Activated CD4-positive, alpha-beta memory T cell treated with anti-CD3 and anti-CD28 coated beads, Interleukin-2, amount 10 ng/mL, durations not matched to agents 7 days and 5 days (primary cell): ENCODE results near the gene AADACL3. TPM values are rescaled to one million over a fixed set of nuclear protein-coding genes. Genes with fewer than 3 reads are reported as not detected.
"Not testable (repeated sequence)": the region's sequence is repeated elsewhere in the genome, so short reads cannot be mapped to it uniquely, and the experiment has no call there.

Experiments
- CTCF ChIA-PET: fragments of 350-600 bp; sonication (Branson Sonifier 250); formaldehyde crosslinking; loops from one replicate; lab custom pipeline; 2021; ENCODE audit warnings: antibody characterized with exemption, inconsistent platforms; lab: Charles Lee
- POLR2A ChIA-PET: fragments of 350-600 bp; sonication (Branson Sonifier 250); formaldehyde crosslinking; loops from one replicate; lab custom pipeline; 2021; ENCODE audit warnings: antibody characterized with exemption; lab: Charles Lee
- DNase-seq: peaks from one replicate; pipeline ENCODE4 v3.0.0-alpha.2; 2020
- H3K27ac Mint-ChIP-seq: one replicate; pipeline ENCODE4 v1.8.0; 2021; ENCODE audit warnings: mild to moderate bottlenecking, mixed read lengths
- H3K27me3 Mint-ChIP-seq: one replicate; pipeline ENCODE4 v1.8.0; 2021; ENCODE audit warnings: mixed read lengths
- H3K36me3 Mint-ChIP-seq: one replicate; pipeline ENCODE4 v1.8.0; 2021; ENCODE audit warnings: low read depth, mixed read lengths
- H3K4me1 Mint-ChIP-seq: one replicate; pipeline ENCODE4 v1.8.0; 2021; ENCODE audit warnings: mixed read lengths
- H3K4me3 Mint-ChIP-seq: one replicate; pipeline ENCODE4 v1.8.0; 2021; ENCODE audit warnings: mild to moderate bottlenecking, mixed read lengths
- H3K9me3 Mint-ChIP-seq: one replicate; pipeline ENCODE4 v1.8.0; 2021; ENCODE audit warnings: mixed read lengths
- total RNA-seq, 2 experiments: library from RNA; stranded (reverse); gene quantifications; one replicate each; pipeline ENCODE4 v1.2.3, GENCODE V29; 2021

AADACL3 gene
- total RNA-seq, 2 experiments from 2014 or later, result not detected

GRCh38 chr1:12706061-12706460 lies 9.8 kb upstream of the AADACL3 start:
- ChIA-PET CTCF (no interaction called here), POLR2A (no interaction called here)
- Mint-ChIP-seq H3K4me1 (no peaks in the 10 kb centered on the region), H3K9me3 (peaks cover 13% of the 10 kb centered on the region), H3K4me3 (no peak overlapping the region), H3K36me3 (no peaks in the 10 kb centered on the region), H3K27ac (no peak overlapping the region), H3K27me3 (peaks cover 21% of the 10 kb centered on the region)
- DNase-seq, result no peak

DNA sequence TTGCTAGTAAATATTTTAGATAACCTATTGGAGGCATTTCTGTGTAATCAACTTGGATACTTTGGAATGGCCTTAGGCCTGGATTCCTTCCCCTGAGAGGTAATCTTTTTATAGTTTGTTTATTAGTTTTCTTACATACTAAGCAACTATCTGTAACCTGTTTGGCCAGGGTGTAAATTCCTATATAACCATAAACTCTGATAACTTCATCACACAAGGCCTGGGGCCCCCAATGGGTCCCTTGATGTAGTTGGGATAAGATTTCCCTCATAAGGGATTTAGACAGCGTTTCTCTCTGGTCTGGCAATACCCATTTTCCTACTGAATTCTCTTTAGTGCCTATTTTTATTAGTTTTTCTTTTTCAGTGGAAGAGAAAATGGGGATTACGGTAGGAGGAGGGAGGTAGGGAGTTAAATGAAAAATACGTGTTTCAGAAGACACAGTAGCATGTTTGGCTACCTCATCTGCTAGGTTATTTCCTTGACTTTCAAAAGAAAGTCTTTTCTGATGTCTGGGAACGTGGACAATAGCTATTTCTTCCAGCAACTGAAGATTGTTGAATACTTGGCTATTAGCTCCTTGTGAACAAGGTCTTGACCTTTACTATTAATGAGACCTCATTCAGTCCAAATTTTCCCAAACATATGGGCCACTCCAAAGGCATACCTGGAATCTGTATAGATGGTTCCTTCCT lies 7.4 kb upstream of the AADACL3 start:
- no peak overlapping the region for H3K27ac Mint-ChIP-seq
- no peak for DNase-seq
- H3K4me3 Mint-ChIP-seq, result no peak overlapping the region
- H3K36me3 Mint-ChIP-seq, result no peaks in the 10 kb centered on the region
- H3K27me3 Mint-ChIP-seq, result peaks cover 28% of the 10 kb centered on the region
- H3K4me1 Mint-ChIP-seq, result no peaks in the 10 kb centered on the region
- POLR2A ChIA-PET, result no interaction called here
- peaks cover 5% of the 10 kb centered on the region for H3K9me3 Mint-ChIP-seq
- CTCF ChIA-PET, result no interaction called here

- ChIA-PET CTCF (no interaction called here), POLR2A (no interaction called here)
- Mint-ChIP-seq H3K4me1 (no peaks in the 10 kb centered on the region), H3K36me3 (no peaks in the 10 kb centered on the region), H3K27ac (no peak overlapping the region), H3K27me3 (peaks cover 30% of the 10 kb centered on the region), H3K4me3 (no peak overlapping the region), H3K9me3 (peaks cover 3% of the 10 kb centered on the region)
- DNase-seq, result no peak
Observed at GRCh38 chr1:12709091-12709491, 6.8 kb upstream of the AADACL3 start.

DNA sequence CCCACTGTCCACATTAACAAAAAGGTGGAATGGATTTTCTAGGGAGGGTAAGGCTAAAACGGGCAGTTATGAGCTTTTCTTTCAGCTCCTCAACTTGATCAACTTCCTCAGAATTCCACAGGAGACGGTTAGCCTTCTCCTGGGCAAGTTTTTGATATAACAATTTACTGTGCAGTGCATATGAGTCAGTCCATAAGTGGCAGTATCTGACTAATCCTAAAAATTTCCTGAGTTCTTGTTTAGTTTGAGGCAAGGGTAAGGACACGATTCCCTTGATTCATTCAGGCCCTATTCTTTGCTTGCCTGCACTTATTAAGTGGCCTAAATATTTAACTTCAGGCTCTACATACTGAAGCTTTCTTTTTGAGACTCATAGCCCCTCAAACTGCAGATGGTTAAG lies 6.2 kb upstream of the AADACL3 start:
- Mint-ChIP-seq H3K27ac (no peak overlapping the region), H3K4me1 (no peaks in the 10 kb centered on the region), H3K27me3 (peaks cover 30% of the 10 kb centered on the region), H3K4me3 (no peak overlapping the region), H3K36me3 (no peaks in the 10 kb centered on the region), H3K9me3 (peaks cover 1% of the 10 kb centered on the region)
- ChIA-PET POLR2A (no interaction called here), CTCF (no interaction called here)
- no peak for DNase-seq

DNA sequence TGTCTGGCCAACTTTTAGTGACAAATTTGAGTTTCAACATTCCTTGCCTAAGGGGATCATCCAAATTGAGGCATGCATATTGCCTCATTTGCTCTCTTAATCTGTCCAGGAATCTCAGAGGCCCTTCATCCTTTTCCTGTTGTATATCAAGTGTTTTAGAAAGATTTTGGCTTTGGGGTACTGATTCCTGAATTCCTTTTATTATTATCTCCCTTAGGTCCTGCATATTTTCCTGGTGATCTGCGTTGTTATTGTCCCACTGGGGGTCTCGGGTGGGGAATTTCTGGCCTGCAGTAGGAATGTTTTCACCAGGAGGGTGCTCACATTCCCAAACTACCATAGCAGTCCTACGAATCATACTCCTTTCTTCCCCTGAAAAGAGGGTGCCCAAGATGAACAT lies 4.4 kb upstream of the AADACL3 start:
- Mint-ChIP-seq H3K9me3 (no peaks in the 10 kb centered on the region), H3K27me3 (peaks cover 33% of the 10 kb centered on the region), H3K4me1 (no peaks in the 10 kb centered on the region), H3K4me3 (no peak overlapping the region), H3K36me3 (no peaks in the 10 kb centered on the region), H3K27ac (no peak overlapping the region)
- POLR2A ChIA-PET, result no interaction called here
- DNase-seq, result no peak
- CTCF ChIA-PET, result no interaction called here

- no peaks in the 10 kb centered on the region for H3K9me3 Mint-ChIP-seq
- no peak overlapping the region for H3K27ac Mint-ChIP-seq
- ChIA-PET CTCF (no interaction called here), POLR2A (no interaction called here)
- no peaks in the 10 kb centered on the region for H3K4me1 Mint-ChIP-seq
- H3K27me3 Mint-ChIP-seq, result peaks cover 31% of the 10 kb centered on the region
- no peak overlapping the region for H3K4me3 Mint-ChIP-seq
- no peaks in the 10 kb centered on the region for H3K36me3 Mint-ChIP-seq
- no peak for DNase-seq
Observed at GRCh38 chr1:12712076-12712475, 3.8 kb upstream of the AADACL3 start.

- ChIA-PET POLR2A (no interaction called here), CTCF (no interaction called here)
- no peaks in the 10 kb centered on the region for H3K36me3 Mint-ChIP-seq
- no peak overlapping the region for H3K4me3 Mint-ChIP-seq
- peaks cover 28% of the 10 kb centered on the region for H3K27me3 Mint-ChIP-seq
- H3K9me3 Mint-ChIP-seq, result no peaks in the 10 kb centered on the region
- DNase-seq, result no peak
- no peaks in the 10 kb centered on the region for H3K4me1 Mint-ChIP-seq
- H3K27ac Mint-ChIP-seq, result no peak overlapping the region
Observed at GRCh38 chr1:12712929-12713328, 3.0 kb upstream of the AADACL3 start.

DNA sequence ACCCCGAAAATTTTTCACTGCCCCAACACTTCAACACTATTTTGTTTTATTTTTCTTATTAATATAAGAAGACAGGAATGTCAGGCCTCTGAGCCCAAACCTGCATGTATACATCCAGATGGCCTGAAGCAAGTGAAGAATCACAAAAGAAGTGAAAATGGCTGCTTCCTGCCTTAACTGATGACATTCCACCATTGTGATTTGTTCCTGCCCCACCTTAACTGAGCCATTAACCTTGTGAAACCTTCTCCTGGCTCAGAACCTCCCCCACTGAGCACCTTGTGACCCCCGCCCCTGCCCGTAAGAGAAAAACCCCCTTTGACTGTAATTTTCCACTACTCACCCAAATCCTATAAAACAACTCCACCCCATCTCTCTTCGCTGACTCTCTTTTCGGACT lies 2.3 kb upstream of the AADACL3 start:
- H3K36me3 Mint-ChIP-seq, H3K4me1 Mint-ChIP-seq, DNase-seq, H3K4me3 Mint-ChIP-seq, POLR2A ChIA-PET, H3K9me3 Mint-ChIP-seq, H3K27ac Mint-ChIP-seq, CTCF ChIA-PET: not testable (repeated sequence)
- peaks cover 28% of the 10 kb centered on the region for H3K27me3 Mint-ChIP-seq

GRCh38 chr1:12714710-12715475 lies 1.0 kb upstream of the AADACL3 start:
- no peaks in the 10 kb centered on the region for H3K36me3 Mint-ChIP-seq
- CTCF ChIA-PET, result no interaction called here
- H3K4me1 Mint-ChIP-seq, result no peaks in the 10 kb centered on the region
- no peak for DNase-seq
- H3K9me3 Mint-ChIP-seq, result no peaks in the 10 kb centered on the region
- peaks cover 27% of the 10 kb centered on the region for H3K27me3 Mint-ChIP-seq
- H3K27ac Mint-ChIP-seq, result no peak overlapping the region
- H3K4me3 Mint-ChIP-seq, result no peak overlapping the region
- POLR2A ChIA-PET, result no interaction called here

- no peak overlapping the region for H3K27ac Mint-ChIP-seq
- no peaks in the 10 kb centered on the region for H3K9me3 Mint-ChIP-seq
- no peaks in the 10 kb centered on the region for H3K4me1 Mint-ChIP-seq
- no peaks in the 10 kb centered on the region for H3K36me3 Mint-ChIP-seq
- H3K4me3 Mint-ChIP-seq, result no peak overlapping the region
- no peak for DNase-seq
- ChIA-PET POLR2A (no interaction called here), CTCF (no interaction called here)
- peaks cover 6% of the 10 kb centered on the region for H3K27me3 Mint-ChIP-seq
Observed at GRCh38 chr1:12717301-12717838, 1.5 kb downstream of the AADACL3 start.

GRCh38 chr1:12722626-12723025 lies 6.7 kb downstream of the AADACL3 start:
- ChIA-PET CTCF (no interaction called here), POLR2A (no interaction called here)
- no peak overlapping the region for H3K27ac Mint-ChIP-seq
- H3K27me3 Mint-ChIP-seq, result peaks cover 5% of the 10 kb centered on the region
- H3K4me1 Mint-ChIP-seq, result no peaks in the 10 kb centered on the region
- H3K4me3 Mint-ChIP-seq, result no peak overlapping the region
- DNase-seq, result no peak
- no peaks in the 10 kb centered on the region for H3K36me3 Mint-ChIP-seq
- no peaks in the 10 kb centered on the region for H3K9me3 Mint-ChIP-seq

- DNase-seq, result no peak
- Mint-ChIP-seq H3K9me3 (no peaks in the 10 kb centered on the region), H3K36me3 (no peaks in the 10 kb centered on the region), H3K27me3 (peaks cover 30% of the 10 kb centered on the region), H3K4me3 (no peak overlapping the region), H3K4me1 (no peaks in the 10 kb centered on the region), H3K27ac (no peak overlapping the region)
- ChIA-PET CTCF (no interaction called here), POLR2A (no interaction called here)
Observed at GRCh38 chr1:12728391-12728790, 12.5 kb downstream of the AADACL3 start.

- Mint-ChIP-seq H3K4me1 (no peaks in the 10 kb centered on the region), H3K27me3 (peaks cover 42% of the 10 kb centered on the region), H3K4me3 (no peak overlapping the region), H3K36me3 (no peaks in the 10 kb centered on the region), H3K9me3 (no peaks in the 10 kb centered on the region), H3K27ac (no peak overlapping the region)
- ChIA-PET CTCF (no interaction called here), POLR2A (no interaction called here)
- DNase-seq, result no peak
Observed at GRCh38 chr1:12730156-12730555, 14.2 kb downstream of the AADACL3 start.

- H3K36me3 Mint-ChIP-seq, H3K4me1 Mint-ChIP-seq, H3K4me3 Mint-ChIP-seq, CTCF ChIA-PET, DNase-seq, H3K9me3 Mint-ChIP-seq, POLR2A ChIA-PET, H3K27ac Mint-ChIP-seq: not testable (repeated sequence)
- peaks cover 47% of the 10 kb centered on the region for H3K27me3 Mint-ChIP-seq
Observed at GRCh38 chr1:12731084-12731483, 15.2 kb downstream of the AADACL3 start.
